ENCODE data around the gene TTC23.

TTC23 gene

GRCh38 chr15:99249270-99249841, at the start of gene TTC23:
Gene TTC23, minus strand, starts transcription at chr15:99249581. Its CDS starts 20,869 bp downstream, at chr15:99228712.
- Mint-ChIP-seq H3K27me3 (no peaks in the 10 kb centered on the region), H3K36me3 (ENCODE audit: low read depth) (no peaks in the 10 kb centered on the region), H3K4me3 (peak within 1 kb of the TSS; percentile 6), H3K9me3 (no peaks in the 10 kb centered on the region), H3K4me1 (ENCODE audit: low read depth) (peaks cover 19% of the 10 kb centered on the region), H3K27ac (peak within 1 kb of the TSS; percentile 89)
- intact Hi-C loops (cut with micrococcal nuclease): no loop called here

GRCh38 chr15:99296386-99296785, 47.0 kb upstream of the TTC23 start:
- Mint-ChIP-seq H3K36me3 (ENCODE audit: low read depth) (peaks cover 34% of the 10 kb centered on the region), H3K4me3 (no peak overlapping the region), H3K27me3 (no peaks in the 10 kb centered on the region), H3K4me1 (ENCODE audit: low read depth) (peaks cover 5% of the 10 kb centered on the region), H3K9me3 (peaks cover 11% of the 10 kb centered on the region), H3K27ac (no peak overlapping the region)
- intact Hi-C loops (cut with micrococcal nuclease): no loop called here

GRCh38 chr15:99295840-99296239, 46.5 kb upstream of the TTC23 start:
- Mint-ChIP-seq H3K27ac (no peak overlapping the region), H3K4me3 (no peak overlapping the region)
- intact Hi-C loops (cut with micrococcal nuclease): no loop called here

GRCh38 chr15:99291643-99292042, 42.3 kb upstream of the TTC23 start:
- Mint-ChIP-seq H3K4me3 (no peak overlapping the region), H3K9me3 (peaks cover 11% of the 10 kb centered on the region), H3K36me3 (ENCODE audit: low read depth) (peaks cover 34% of the 10 kb centered on the region), H3K27ac (no peak overlapping the region), H3K4me1 (ENCODE audit: low read depth) (peaks cover 5% of the 10 kb centered on the region), H3K27me3 (no peaks in the 10 kb centered on the region)
- intact Hi-C loops (cut with micrococcal nuclease): no loop called here

More at GRCh38 chr15:99295840-99296239, 46.5 kb upstream of the TTC23 start:
- H3K4me1 Mint-ChIP-seq (ENCODE audit: low read depth): peaks cover 5% of the 10 kb centered on the region
- peaks cover 11% of the 10 kb centered on the region for H3K9me3 Mint-ChIP-seq
- no peaks in the 10 kb centered on the region for H3K27me3 Mint-ChIP-seq
- peaks cover 34% of the 10 kb centered on the region for H3K36me3 Mint-ChIP-seq (ENCODE audit: low read depth)

GRCh38 chr15:99283717-99284116, 34.3 kb upstream of the TTC23 start:
- H3K9me3 Mint-ChIP-seq: no peaks in the 10 kb centered on the region
- no peak overlapping the region for H3K4me3 Mint-ChIP-seq
- H3K36me3 Mint-ChIP-seq (ENCODE audit: low read depth): peaks cover 19% of the 10 kb centered on the region
- peaks cover 5% of the 10 kb centered on the region for H3K4me1 Mint-ChIP-seq (ENCODE audit: low read depth)
- no peak overlapping the region for H3K27ac Mint-ChIP-seq
- no peaks in the 10 kb centered on the region for H3K27me3 Mint-ChIP-seq
- intact Hi-C loops (cut with micrococcal nuclease): loop anchor here (10.0 kb wide), 1 partner anchor 91 kb away; no protein-coding TSS in a partner anchor

GRCh38 chr15:99282586-99282985, 33.2 kb upstream of the TTC23 start:
- Mint-ChIP-seq H3K4me3 (no peak overlapping the region), H3K9me3 (no peaks in the 10 kb centered on the region), H3K36me3 (ENCODE audit: low read depth) (peaks cover 21% of the 10 kb centered on the region), H3K4me1 (ENCODE audit: low read depth) (peaks cover 5% of the 10 kb centered on the region), H3K27me3 (no peaks in the 10 kb centered on the region), H3K27ac (no peak overlapping the region)
- intact Hi-C loops (cut with micrococcal nuclease): loop anchor here (10.0 kb wide), 1 partner anchor 92 kb away; no protein-coding TSS in a partner anchor

GRCh38 chr15:99282121-99282520, 32.7 kb upstream of the TTC23 start:
- intact Hi-C loops (cut with micrococcal nuclease): loop anchor here (10.0 kb wide), 1 partner anchor 93 kb away; no protein-coding TSS in a partner anchor
- peaks cover 21% of the 10 kb centered on the region for H3K36me3 Mint-ChIP-seq (ENCODE audit: low read depth)
- H3K27ac Mint-ChIP-seq: no peak overlapping the region
- no peak overlapping the region for H3K4me3 Mint-ChIP-seq
- H3K4me1 Mint-ChIP-seq (ENCODE audit: low read depth): peaks cover 5% of the 10 kb centered on the region
- H3K9me3 Mint-ChIP-seq: no peaks in the 10 kb centered on the region
- no peaks in the 10 kb centered on the region for H3K27me3 Mint-ChIP-seq

- Mint-ChIP-seq H3K27ac (no peak overlapping the region), H3K27me3 (no peaks in the 10 kb centered on the region), H3K4me1 (ENCODE audit: low read depth) (peaks cover 5% of the 10 kb centered on the region), H3K36me3 (ENCODE audit: low read depth) (peaks cover 19% of the 10 kb centered on the region), H3K9me3 (no peaks in the 10 kb centered on the region), H3K4me3 (no peak overlapping the region)
- intact Hi-C loops (cut with micrococcal nuclease): loop anchor here (10.0 kb wide), 1 partner anchor 95 kb away; no protein-coding TSS in a partner anchor
Measured at GRCh38 chr15:99279827-99280226, 30.4 kb upstream of the TTC23 start.

- Mint-ChIP-seq H3K4me3 (no peak overlapping the region), H3K4me1 (ENCODE audit: low read depth) (peaks cover 5% of the 10 kb centered on the region), H3K9me3 (no peaks in the 10 kb centered on the region), H3K36me3 (ENCODE audit: low read depth) (peaks cover 15% of the 10 kb centered on the region), H3K27me3 (no peaks in the 10 kb centered on the region), H3K27ac (no peak overlapping the region)
- intact Hi-C loops (cut with micrococcal nuclease): no loop called here
Measured at GRCh38 chr15:99279290-99279689, 29.9 kb upstream of the TTC23 start.

GRCh38 chr15:99275525-99276128, 26.2 kb upstream of the TTC23 start:
- H3K36me3 Mint-ChIP-seq (ENCODE audit: low read depth): peaks cover 15% of the 10 kb centered on the region
- H3K27me3 Mint-ChIP-seq: no peaks in the 10 kb centered on the region
- H3K4me1 Mint-ChIP-seq (ENCODE audit: low read depth): no peaks in the 10 kb centered on the region
- H3K4me3 Mint-ChIP-seq: no peak overlapping the region
- no peak overlapping the region for H3K27ac Mint-ChIP-seq
- no peaks in the 10 kb centered on the region for H3K9me3 Mint-ChIP-seq
- intact Hi-C loops (cut with micrococcal nuclease): no loop called here

GRCh38 chr15:99275061-99275460, 25.7 kb upstream of the TTC23 start:
- Mint-ChIP-seq H3K4me1 (ENCODE audit: low read depth) (no peaks in the 10 kb centered on the region), H3K36me3 (ENCODE audit: low read depth) (peaks cover 12% of the 10 kb centered on the region), H3K4me3 (no peak overlapping the region), H3K27me3 (no peaks in the 10 kb centered on the region), H3K27ac (no peak overlapping the region), H3K9me3 (no peaks in the 10 kb centered on the region)
- intact Hi-C loops (cut with micrococcal nuclease): no loop called here

- Mint-ChIP-seq H3K27me3 (no peaks in the 10 kb centered on the region), H3K36me3 (ENCODE audit: low read depth) (peaks cover 3% of the 10 kb centered on the region), H3K4me1 (ENCODE audit: low read depth) (no peaks in the 10 kb centered on the region), H3K27ac (no peak overlapping the region), H3K9me3 (no peaks in the 10 kb centered on the region), H3K4me3 (no peak overlapping the region)
- intact Hi-C loops (cut with micrococcal nuclease): loop anchor here (1.0 kb wide), 2 partner anchors 430 to 482 kb away; no protein-coding TSS in a partner anchor
Measured at GRCh38 chr15:99273801-99274200, 24.4 kb upstream of the TTC23 start.

GRCh38 chr15:99268431-99268830, 19.1 kb upstream of the TTC23 start:
- Mint-ChIP-seq H3K27me3 (no peaks in the 10 kb centered on the region), H3K9me3 (no peaks in the 10 kb centered on the region), H3K27ac (no peak overlapping the region), H3K4me3 (no peak overlapping the region), H3K36me3 (ENCODE audit: low read depth) (no peaks in the 10 kb centered on the region), H3K4me1 (ENCODE audit: low read depth) (peaks cover 14% of the 10 kb centered on the region)
- intact Hi-C loops (cut with micrococcal nuclease): no loop called here

GRCh38 chr15:99267957-99268356, 18.6 kb upstream of the TTC23 start:
- no peaks in the 10 kb centered on the region for H3K9me3 Mint-ChIP-seq
- peaks cover 14% of the 10 kb centered on the region for H3K4me1 Mint-ChIP-seq (ENCODE audit: low read depth)
- no peak overlapping the region for H3K4me3 Mint-ChIP-seq
- no peaks in the 10 kb centered on the region for H3K27me3 Mint-ChIP-seq
- H3K27ac Mint-ChIP-seq: no peak overlapping the region
- no peaks in the 10 kb centered on the region for H3K36me3 Mint-ChIP-seq (ENCODE audit: low read depth)
- intact Hi-C loops (cut with micrococcal nuclease): no loop called here

All from dendritic cell treated with granulocyte-macrophage colony-stimulating factor and Interleukin-4, amounts not matched to agents 40 ng/mL and 50 ng/mL, for 4 days (primary cell).